Measurements from ENCODE around the gene RBMS1.

RBMS1 gene

GRCh38 chr2:160270571-160271113, 223.0 kb downstream of the RBMS1 start:
- Histone ChIP-seq H3K9me3 (ENCODE audit: control insufficient read depth in 1 of 2, low read length in 2 of 2) (no peaks in the 10 kb centered on the region), H3K27ac (ENCODE audit: low read depth, low read length) (peak overlapping the region; percentile 87), H3K4me1 (ENCODE audit: control insufficient read depth in 1 of 2, insufficient read depth in 2 of 2, low read length in 2 of 2) (peaks cover 22 to 23% of the 10 kb centered on the region in 2 donors), H3K4me3 (ENCODE audit: low read depth in 1 of 2, low read length in 2 of 2) (peak overlapping the region; percentile 58 to 83), H3K27me3 (ENCODE audit: control insufficient read depth in 1 of 2, insufficient read depth in 2 of 2, low read length in 2 of 2) (no peaks in the 10 kb centered on the region), H3K36me3 (ENCODE audit: control insufficient read depth in 1 of 2, insufficient read depth in 2 of 2, low read length in 2 of 2) (no peaks in the 10 kb centered on the region), H3K9ac (ENCODE audit: low read depth in 1 of 2, low read length in 2 of 2) (peak overlapping the region; percentile 72 to 83)

GRCh38 chr2:160269803-160270570, 223.6 kb downstream of the RBMS1 start:
- Histone ChIP-seq H3K36me3 (ENCODE audit: control insufficient read depth in 1 of 2, insufficient read depth in 2 of 2, low read length in 2 of 2) (no peaks in the 10 kb centered on the region), H3K27me3 (ENCODE audit: control insufficient read depth in 1 of 2, insufficient read depth in 2 of 2, low read length in 2 of 2) (no peaks in the 10 kb centered on the region), H3K4me3 (ENCODE audit: low read depth in 1 of 2, low read length in 2 of 2) (peak overlapping the region; percentile 58 to 83), H3K9ac (ENCODE audit: low read depth in 1 of 2, low read length in 2 of 2) (peak overlapping the region; percentile 72 to 83), H3K27ac (ENCODE audit: low read depth, low read length) (peak overlapping the region; percentile 87), H3K9me3 (ENCODE audit: control insufficient read depth in 1 of 2, low read length in 2 of 2) (no peaks in the 10 kb centered on the region), H3K4me1 (ENCODE audit: control insufficient read depth in 1 of 2, insufficient read depth in 2 of 2, low read length in 2 of 2) (peaks cover 19 to 22% of the 10 kb centered on the region in 2 donors)

GRCh38 chr2:160269365-160269764, 224.2 kb downstream of the RBMS1 start:
- Histone ChIP-seq H3K9ac (ENCODE audit: low read depth in 1 of 2, low read length in 2 of 2) (peak overlapping the region; percentile 72 to 83), H3K4me3 (ENCODE audit: low read depth in 1 of 2, low read length in 2 of 2) (peak overlapping the region; percentile 58 to 83), H3K9me3 (ENCODE audit: control insufficient read depth in 1 of 2, low read length in 2 of 2) (no peaks in the 10 kb centered on the region), H3K27ac (ENCODE audit: low read depth, low read length) (peak overlapping the region; percentile 87), H3K27me3 (ENCODE audit: control insufficient read depth in 1 of 2, insufficient read depth in 2 of 2, low read length in 2 of 2) (no peaks in the 10 kb centered on the region), H3K4me1 (ENCODE audit: control insufficient read depth in 1 of 2, insufficient read depth in 2 of 2, low read length in 2 of 2) (peaks cover 19 to 22% of the 10 kb centered on the region in 2 donors), H3K36me3 (ENCODE audit: control insufficient read depth in 1 of 2, insufficient read depth in 2 of 2, low read length in 2 of 2) (no peaks in the 10 kb centered on the region)

- H3K9ac ChIP-seq (ENCODE audit: low read depth in 1 of 2, low read length in 2 of 2) = no peak overlapping the region
- no peak overlapping the region for H3K4me3 ChIP-seq (ENCODE audit: low read depth in 1 of 2, low read length in 2 of 2)
- H3K4me1 ChIP-seq (ENCODE audit: control insufficient read depth in 1 of 2, insufficient read depth in 2 of 2, low read length in 2 of 2) = peaks cover 19 to 22% of the 10 kb centered on the region in 2 donors
- no peak overlapping the region for H3K27ac ChIP-seq (ENCODE audit: low read depth, low read length)
- no peaks in the 10 kb centered on the region for H3K9me3 ChIP-seq (ENCODE audit: control insufficient read depth in 1 of 2, low read length in 2 of 2)
- H3K27me3 ChIP-seq (ENCODE audit: control insufficient read depth in 1 of 2, insufficient read depth in 2 of 2, low read length in 2 of 2) = no peaks in the 10 kb centered on the region
- no peaks in the 10 kb centered on the region for H3K36me3 ChIP-seq (ENCODE audit: control insufficient read depth in 1 of 2, insufficient read depth in 2 of 2, low read length in 2 of 2)
Measured at GRCh38 chr2:160268151-160268781, 225.3 kb downstream of the RBMS1 start.

GRCh38 chr2:160267692-160268091, 225.9 kb downstream of the RBMS1 start:
- no peaks in the 10 kb centered on the region for H3K27me3 ChIP-seq (ENCODE audit: control insufficient read depth in 1 of 2, insufficient read depth in 2 of 2, low read length in 2 of 2)
- no peak overlapping the region for H3K4me3 ChIP-seq (ENCODE audit: low read depth in 1 of 2, low read length in 2 of 2)
- peaks cover 19 to 22% of the 10 kb centered on the region in 2 donors for H3K4me1 ChIP-seq (ENCODE audit: control insufficient read depth in 1 of 2, insufficient read depth in 2 of 2, low read length in 2 of 2)
- no peak overlapping the region for H3K27ac ChIP-seq (ENCODE audit: low read depth, low read length)
- no peak overlapping the region for H3K9ac ChIP-seq (ENCODE audit: low read depth in 1 of 2, low read length in 2 of 2)
- H3K9me3 ChIP-seq (ENCODE audit: control insufficient read depth in 1 of 2, low read length in 2 of 2) = no peaks in the 10 kb centered on the region
- H3K36me3 ChIP-seq (ENCODE audit: control insufficient read depth in 1 of 2, insufficient read depth in 2 of 2, low read length in 2 of 2) = no peaks in the 10 kb centered on the region

- no peak overlapping the region for H3K27ac ChIP-seq (ENCODE audit: low read depth, low read length)
- H3K9me3 ChIP-seq (ENCODE audit: control insufficient read depth in 1 of 2, low read length in 2 of 2) = no peaks in the 10 kb centered on the region
- H3K27me3 ChIP-seq (ENCODE audit: control insufficient read depth in 1 of 2, insufficient read depth in 2 of 2, low read length in 2 of 2) = no peaks in the 10 kb centered on the region
- H3K4me3 ChIP-seq (ENCODE audit: low read depth in 1 of 2, low read length in 2 of 2) = no peak overlapping the region
- no peaks in the 10 kb centered on the region for H3K36me3 ChIP-seq (ENCODE audit: control insufficient read depth in 1 of 2, insufficient read depth in 2 of 2, low read length in 2 of 2)
- H3K9ac ChIP-seq (ENCODE audit: low read depth in 1 of 2, low read length in 2 of 2) = no peak overlapping the region
- H3K4me1 ChIP-seq (ENCODE audit: control insufficient read depth in 1 of 2, insufficient read depth in 2 of 2, low read length in 2 of 2) = peaks cover 19 to 22% of the 10 kb centered on the region in 2 donors
Measured at GRCh38 chr2:160267022-160267421, 226.6 kb downstream of the RBMS1 start.

GRCh38 chr2:160266037-160266551, 227.5 kb downstream of the RBMS1 start:
- Histone ChIP-seq H3K9me3 (ENCODE audit: control insufficient read depth in 1 of 2, low read length in 2 of 2) (no peaks in the 10 kb centered on the region), H3K4me3 (ENCODE audit: low read depth in 1 of 2, low read length in 2 of 2) (no peak overlapping the region), H3K9ac (ENCODE audit: low read depth in 1 of 2, low read length in 2 of 2) (no peak overlapping the region), H3K27me3 (ENCODE audit: control insufficient read depth in 1 of 2, insufficient read depth in 2 of 2, low read length in 2 of 2) (no peaks in the 10 kb centered on the region), H3K27ac (ENCODE audit: low read depth, low read length) (no peak overlapping the region), H3K36me3 (ENCODE audit: control insufficient read depth in 1 of 2, insufficient read depth in 2 of 2, low read length in 2 of 2) (no peaks in the 10 kb centered on the region), H3K4me1 (ENCODE audit: control insufficient read depth in 1 of 2, insufficient read depth in 2 of 2, low read length in 2 of 2) (peaks cover 12 to 15% of the 10 kb centered on the region in 2 donors)

GRCh38 chr2:160264308-160264707, 229.3 kb downstream of the RBMS1 start:
- Histone ChIP-seq H3K4me3 (ENCODE audit: low read depth in 1 of 2, low read length in 2 of 2) (no peak overlapping the region), H3K9ac (ENCODE audit: low read depth in 1 of 2, low read length in 2 of 2) (no peak overlapping the region), H3K36me3 (ENCODE audit: control insufficient read depth in 1 of 2, insufficient read depth in 2 of 2, low read length in 2 of 2) (no peaks in the 10 kb centered on the region), H3K27ac (ENCODE audit: low read depth, low read length) (no peak overlapping the region), H3K27me3 (ENCODE audit: control insufficient read depth in 1 of 2, insufficient read depth in 2 of 2, low read length in 2 of 2) (no peaks in the 10 kb centered on the region), H3K9me3 (ENCODE audit: control insufficient read depth in 1 of 2, low read length in 2 of 2) (no peaks in the 10 kb centered on the region), H3K4me1 (ENCODE audit: control insufficient read depth in 1 of 2, insufficient read depth in 2 of 2, low read length in 2 of 2) (peaks cover 2% of the 10 kb centered on the region in 2 donors)

GRCh38 chr2:160261732-160262131, 231.9 kb downstream of the RBMS1 start:
- Histone ChIP-seq H3K4me3 (ENCODE audit: low read depth in 1 of 2, low read length in 2 of 2) (no peak overlapping the region), H3K9me3 (ENCODE audit: control insufficient read depth in 1 of 2, low read length in 2 of 2) (no peaks in the 10 kb centered on the region), H3K4me1 (ENCODE audit: control insufficient read depth in 1 of 2, insufficient read depth in 2 of 2, low read length in 2 of 2) (peaks cover 5 to 6% of the 10 kb centered on the region in 2 donors), H3K27ac (ENCODE audit: low read depth, low read length) (no peak overlapping the region), H3K36me3 (ENCODE audit: control insufficient read depth in 1 of 2, insufficient read depth in 2 of 2, low read length in 2 of 2) (no peaks in the 10 kb centered on the region), H3K9ac (ENCODE audit: low read depth in 1 of 2, low read length in 2 of 2) (no peak overlapping the region), H3K27me3 (ENCODE audit: control insufficient read depth in 1 of 2, insufficient read depth in 2 of 2, low read length in 2 of 2) (no peaks in the 10 kb centered on the region)

GRCh38 chr2:160258492-160258805, 235.2 kb downstream of the RBMS1 start:
- H3K9me3 ChIP-seq (ENCODE audit: control insufficient read depth in 1 of 2, low read length in 2 of 2) = no peaks in the 10 kb centered on the region
- peaks cover 5 to 22% of the 10 kb centered on the region in 2 donors for H3K4me1 ChIP-seq (ENCODE audit: control insufficient read depth in 1 of 2, insufficient read depth in 2 of 2, low read length in 2 of 2)
- no peak overlapping the region for H3K9ac ChIP-seq (ENCODE audit: low read depth in 1 of 2, low read length in 2 of 2)
- H3K27me3 ChIP-seq (ENCODE audit: control insufficient read depth in 1 of 2, insufficient read depth in 2 of 2, low read length in 2 of 2) = no peaks in the 10 kb centered on the region
- H3K4me3 ChIP-seq (ENCODE audit: low read depth in 1 of 2, low read length in 2 of 2) = no peak overlapping the region
- no peak overlapping the region for H3K27ac ChIP-seq (ENCODE audit: low read depth, low read length)
- H3K36me3 ChIP-seq (ENCODE audit: control insufficient read depth in 1 of 2, insufficient read depth in 2 of 2, low read length in 2 of 2) = no peaks in the 10 kb centered on the region

Data from duodenal mucosa (tissue), 2 donors.